HG03521 (cell line): ENCODE results near the gene GLE1.
"Not testable (repeated sequence)": the region's sequence is repeated elsewhere in the genome, so short reads cannot be mapped to it uniquely, and the experiment has no call there.

Experiments
- ATAC-seq: cut with Tn5 transposase; IDR thresholded peaks from one replicate; pipeline ENCODE4 v1.9.1; 2021; ENCODE audit warnings: mild to moderate bottlenecking, moderate library complexity; ENCODE audit not compliant: unreplicated experiment

Gene GLE1

GRCh38 chr9:128495296-128495695 is 9.2 kb upstream of the GLE1 start:
- no peak for ATAC-seq

- ATAC-seq, result no peak
These were observed 8.6 kb upstream of the GLE1 start for GRCh38 chr9:128495804-128496417.

GRCh38 chr9:128497824-128498610 is 6.5 kb upstream of the GLE1 start:
- no peak for ATAC-seq

DNA sequence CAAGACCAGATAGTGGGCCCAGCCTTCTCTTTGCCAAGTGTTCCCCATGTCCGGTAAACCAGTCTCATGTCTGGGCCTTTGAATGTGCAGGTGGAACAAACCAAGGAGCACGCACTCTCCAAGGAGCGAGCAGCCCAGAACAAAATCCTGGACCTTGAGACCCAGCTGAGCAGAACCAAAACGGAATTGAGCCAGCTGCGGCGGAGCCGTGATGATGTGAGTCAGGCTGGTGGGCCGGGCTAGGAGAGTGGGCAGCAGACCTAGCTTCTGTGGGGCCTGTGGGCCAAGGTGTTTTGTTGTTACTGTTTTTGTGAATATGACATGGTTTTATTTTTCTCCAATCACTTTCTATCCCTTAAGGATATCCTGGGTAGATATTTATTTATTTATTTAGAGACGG is 5.6 kb upstream of the GLE1 start:
- no peak for ATAC-seq

- ATAC-seq, result no peak
These were observed 4.6 kb upstream of the GLE1 start for GRCh38 chr9:128499920-128500319.

DNA sequence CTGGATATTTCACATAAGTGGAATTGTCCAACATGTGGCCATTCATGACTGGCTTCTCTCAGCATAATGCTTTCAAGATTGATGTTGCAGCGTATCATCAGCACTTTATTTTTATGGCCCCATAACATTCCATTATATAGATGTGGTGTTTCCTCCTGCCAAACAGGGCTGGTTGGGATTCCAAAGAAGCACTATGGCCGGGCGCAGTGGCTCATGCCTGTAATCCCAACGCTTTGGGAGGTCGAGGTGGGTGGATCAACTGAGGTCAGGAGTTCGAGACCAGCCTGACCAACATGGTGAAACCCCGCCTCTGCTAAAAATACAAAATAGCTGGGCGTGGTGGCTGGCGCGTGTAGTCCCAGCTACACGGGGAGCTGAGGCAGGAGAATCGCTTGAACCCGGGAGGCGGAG is 1.1 kb upstream of the GLE1 start:
- not testable (repeated sequence) for ATAC-seq

- no peak for ATAC-seq
These were observed 649 bp upstream of the GLE1 start for GRCh38 chr9:128503870-128504269.

GRCh38 chr9:128505414-128505765 is 871 bp downstream of the GLE1 start:
- no peak for ATAC-seq

- ATAC-seq, result not testable (repeated sequence)
These were observed 1.4 kb downstream of the GLE1 start for GRCh38 chr9:128505906-128506305.

GRCh38 chr9:128512820-128513219 is 8.3 kb downstream of the GLE1 start:
- ATAC-seq, result no peak

- no peak for ATAC-seq
These were observed 17.4 kb downstream of the GLE1 start for GRCh38 chr9:128521956-128522355.

- ATAC-seq, result no peak
These were observed 18.8 kb downstream of the GLE1 start for GRCh38 chr9:128523199-128523925.

GRCh38 chr9:128526720-128527119 is 22.2 kb downstream of the GLE1 start:
- no peak for ATAC-seq

GRCh38 chr9:128528445-128529160 is 24.1 kb downstream of the GLE1 start:
- no peak for ATAC-seq

- ATAC-seq, result no peak
These were observed 24.7 kb downstream of the GLE1 start for GRCh38 chr9:128529191-128529590.

DNA sequence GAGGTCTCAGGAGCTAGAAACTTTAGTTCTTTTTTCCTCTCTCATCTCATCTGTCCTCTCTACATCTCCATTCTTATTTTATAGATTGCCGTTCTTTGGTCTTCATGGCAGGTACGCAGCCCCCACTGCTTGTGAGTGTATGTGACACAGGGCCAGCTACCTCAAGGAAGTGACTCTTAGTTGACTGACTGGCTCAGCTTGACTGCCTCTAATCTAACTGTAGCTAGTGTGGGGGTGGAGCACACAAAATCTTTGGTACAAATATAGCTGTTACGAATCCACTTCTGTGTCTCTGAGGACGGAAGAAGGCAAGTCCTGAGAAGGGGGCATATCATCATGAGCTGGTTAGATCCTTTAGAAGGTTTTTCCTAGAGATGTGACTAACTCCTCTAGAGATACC is 28.1 kb downstream of the GLE1 start:
- ATAC-seq, result no peak

DNA sequence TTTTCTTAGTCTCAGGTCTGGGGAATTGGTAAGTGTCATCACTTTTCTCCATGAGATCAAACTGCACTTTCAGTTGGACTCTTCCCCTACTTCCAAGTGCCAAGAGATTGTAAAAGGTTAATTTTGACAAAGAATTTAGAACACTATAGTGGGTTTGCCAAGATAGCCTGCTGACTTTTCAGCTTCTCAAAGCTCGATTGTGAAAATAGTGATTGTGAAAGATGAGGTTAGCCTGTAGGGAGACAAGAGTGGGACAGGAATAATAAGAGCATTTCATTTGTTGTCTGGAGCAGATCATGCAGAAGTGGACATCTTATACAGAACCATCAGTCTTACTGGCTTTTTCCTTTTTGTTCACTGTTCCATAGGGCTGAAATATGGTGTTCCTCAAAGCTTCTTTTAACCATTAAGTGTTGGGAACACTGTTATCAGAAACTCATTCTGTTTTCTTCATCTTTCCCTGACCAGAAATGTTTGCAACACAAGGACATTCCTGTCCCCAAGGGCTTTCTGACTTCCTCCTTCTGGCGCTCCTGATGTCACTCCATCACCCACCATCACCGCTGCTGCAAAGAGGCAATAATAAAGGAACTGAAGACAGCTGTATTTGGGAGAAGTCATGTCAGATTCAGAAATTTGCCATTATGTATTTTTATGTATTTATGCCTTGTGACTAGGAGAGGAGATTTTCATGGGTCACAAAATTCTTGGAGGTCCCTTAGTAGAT is 36.3 kb downstream of the GLE1 start:
- ATAC-seq, result no peak

GRCh38 chr9:128546504-128546903 is 42.0 kb downstream of the GLE1 start:
- ATAC-seq, result no peak

DNA sequence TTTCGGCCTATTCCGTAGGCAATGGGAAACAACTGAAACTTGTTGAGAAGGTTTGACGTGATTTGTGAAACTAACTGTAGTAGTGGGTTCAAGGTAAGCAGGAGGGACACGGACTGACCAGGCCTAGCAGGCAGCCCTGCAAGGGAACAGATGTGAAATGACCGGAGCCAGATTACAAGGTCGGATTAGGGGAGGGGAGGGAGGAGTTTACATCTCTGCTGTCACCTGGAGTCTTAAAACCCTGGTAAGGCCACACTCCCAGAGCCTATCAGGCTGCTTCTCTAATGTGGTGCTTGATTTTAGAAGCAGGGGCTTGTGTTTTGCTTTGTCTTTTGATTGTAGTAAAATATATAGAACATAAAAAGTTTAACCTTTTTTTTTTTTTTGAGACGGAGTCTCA is 44.4 kb downstream of the GLE1 start:
- no peak for ATAC-seq

GRCh38 chr9:128550226-128550625 is 45.7 kb downstream of the GLE1 start:
- ATAC-seq, result no peak
